ENCODE results near the gene ACTL7A. TPM values are rescaled to one million over a fixed set of nuclear protein-coding genes. Genes with fewer than 3 reads are reported as not detected.

Gene ACTL7A
- total RNA-seq, 4 donors from 2014 or later: not detected

GRCh38 chr9:108864446-108864845 is 2.4 kb downstream of the ACTL7A start:
- WGBS, 2 donors: 79 to 87% methylated on average over 3 of the region's 3 CpGs
- intact Hi-C loops (cut with DNase I; ENCODE audit: low total_unique reads): no loop called here
- TF ChIP-seq CTCF (IDR thresholded peaks at IDR 0.05) (no peak), POLR2A (IDR thresholded peaks at IDR 0.05) (no peak)
- no peak for DNase-seq (ENCODE audit: low spot score in 2 of 2)
- no peak overlapping the region for H3K4me3 ChIP-seq (ENCODE audit: low read depth, poor library complexity, severe bottlenecking)

DNA sequence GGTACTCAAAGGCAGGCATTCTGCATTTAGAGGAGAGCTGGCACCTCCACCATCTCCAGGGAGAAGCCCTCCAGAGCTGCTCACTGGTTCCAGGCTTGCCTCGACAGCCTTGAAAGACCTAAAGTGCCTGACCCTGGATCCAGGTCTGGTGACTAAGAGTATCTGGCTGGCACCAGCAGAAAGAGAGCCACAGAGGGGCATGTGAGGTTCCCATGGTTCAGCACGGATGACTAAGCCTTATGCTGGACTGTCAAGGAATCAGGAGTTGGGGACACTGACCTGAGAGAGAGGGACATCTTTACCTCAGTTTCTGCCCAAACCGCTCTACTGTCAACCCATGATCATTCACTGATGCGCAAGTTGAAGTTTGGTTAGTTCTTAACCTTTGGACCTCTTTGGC is 3.0 kb downstream of the ACTL7A start:
- 83 to 94% methylated on average over 4 of the region's 4 CpGs for WGBS, 2 donors
- DNase-seq (ENCODE audit: low spot score in 2 of 2): no peak
- TF ChIP-seq CTCF (IDR thresholded peaks at IDR 0.05): no peak
- no peak for TF ChIP-seq POLR2A (IDR thresholded peaks at IDR 0.05)
- intact Hi-C loops (cut with DNase I; ENCODE audit: low total_unique reads): no loop called here
- no peak overlapping the region for H3K4me3 ChIP-seq (ENCODE audit: low read depth, poor library complexity, severe bottlenecking)

GRCh38 chr9:108866001-108866420 is 3.9 kb downstream of the ACTL7A start:
- TF ChIP-seq CTCF (IDR thresholded peaks at IDR 0.05): no peak
- 68 to 71% methylated on average over 2 of the region's 2 CpGs for WGBS, 2 donors
- intact Hi-C loops (cut with DNase I; ENCODE audit: low total_unique reads): no loop called here
- no peak overlapping the region for H3K4me3 ChIP-seq (ENCODE audit: low read depth, poor library complexity, severe bottlenecking)
- DNase-seq (ENCODE audit: low spot score in 2 of 2): no peak

GRCh38 chr9:108867116-108867515 is 5.0 kb downstream of the ACTL7A start:
- TF ChIP-seq POLR2A (IDR thresholded peaks at IDR 0.05): no peak
- no peak for TF ChIP-seq CTCF (IDR thresholded peaks at IDR 0.05)
- H3K4me3 ChIP-seq (ENCODE audit: low read depth, poor library complexity, severe bottlenecking): no peak overlapping the region
- DNase-seq (ENCODE audit: low spot score in 2 of 2): no peak
- intact Hi-C loops (cut with DNase I; ENCODE audit: low total_unique reads): no loop called here

GRCh38 chr9:108867829-108868228 is 5.8 kb downstream of the ACTL7A start:
- intact Hi-C loops (cut with DNase I; ENCODE audit: low total_unique reads): no loop called here
- 91% methylated on average over 4 of the region's 4 CpGs for WGBS, 2 donors
- TF ChIP-seq CTCF (IDR thresholded peaks at IDR 0.05): no peak
- no peak for TF ChIP-seq POLR2A (IDR thresholded peaks at IDR 0.05)
- H3K4me3 ChIP-seq (ENCODE audit: low read depth, poor library complexity, severe bottlenecking): no peak overlapping the region
- DNase-seq (ENCODE audit: low spot score in 2 of 2): no peak

DNA sequence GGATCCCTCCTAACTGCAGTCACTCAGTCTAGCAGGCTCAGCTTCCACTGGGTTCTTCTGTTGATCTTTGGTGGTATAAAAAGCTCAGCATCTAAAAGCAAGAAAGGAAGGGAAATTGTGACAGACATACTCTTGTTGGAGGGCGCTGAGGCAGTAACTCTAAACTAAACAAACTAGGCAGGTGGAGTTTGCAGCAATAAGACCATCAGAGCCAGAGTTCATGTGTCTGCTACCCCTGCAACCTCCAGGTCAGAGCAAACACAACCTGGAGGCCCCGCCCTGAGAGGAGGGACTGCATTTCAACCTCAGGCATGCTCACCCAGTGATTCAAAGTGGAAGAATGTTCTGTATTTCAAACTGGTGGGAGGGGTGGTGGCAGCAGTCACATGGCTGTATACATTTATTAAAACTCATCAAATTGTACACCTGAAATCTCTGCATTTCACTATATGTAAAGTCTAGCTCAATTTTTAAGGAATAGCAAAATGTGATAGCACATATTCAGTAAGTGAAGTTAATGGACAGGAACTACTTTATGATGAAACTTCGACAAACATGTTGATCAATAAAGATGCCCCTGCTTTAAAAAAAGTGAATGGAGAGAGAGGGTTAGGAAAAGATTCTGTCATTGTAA is 7.1 kb downstream of the ACTL7A start:
- no peak overlapping the region for H3K4me3 ChIP-seq (ENCODE audit: low read depth, poor library complexity, severe bottlenecking)
- DNase-seq (ENCODE audit: low spot score in 2 of 2): no peak
- 81 to 84% methylated on average over 3 of the region's 3 CpGs for WGBS, 2 donors
- TF ChIP-seq CTCF (IDR thresholded peaks at IDR 0.05) (no peak), POLR2A (IDR thresholded peaks at IDR 0.05) (no peak)
- intact Hi-C loops (cut with DNase I; ENCODE audit: low total_unique reads): no loop called here

Data from lower leg skin (tissue), 4 donors.